GM21528 (cell line): ENCODE measurements around the gene FLNA.
"Not testable (repeated sequence)": the region's sequence is repeated elsewhere in the genome, so short reads cannot be mapped to it uniquely, and the experiment has no call there.

ENCODE experiments used
- ATAC-seq: cut with Tn5 transposase; IDR thresholded peaks from one replicate; pipeline ENCODE4 v1.9.1; 2021; ENCODE audit warnings: mild to moderate bottlenecking, moderate library complexity; ENCODE audit not compliant: unreplicated experiment, low FRiP score

FLNA gene

GRCh38 chrX:154374313-154375155 lies at the start of gene FLNA:
Gene FLNA, minus strand, starts transcription at chrX:154374634. Its CDS starts 3,389 bp downstream, at chrX:154371245.
- ATAC-seq, result no peak

DNA sequence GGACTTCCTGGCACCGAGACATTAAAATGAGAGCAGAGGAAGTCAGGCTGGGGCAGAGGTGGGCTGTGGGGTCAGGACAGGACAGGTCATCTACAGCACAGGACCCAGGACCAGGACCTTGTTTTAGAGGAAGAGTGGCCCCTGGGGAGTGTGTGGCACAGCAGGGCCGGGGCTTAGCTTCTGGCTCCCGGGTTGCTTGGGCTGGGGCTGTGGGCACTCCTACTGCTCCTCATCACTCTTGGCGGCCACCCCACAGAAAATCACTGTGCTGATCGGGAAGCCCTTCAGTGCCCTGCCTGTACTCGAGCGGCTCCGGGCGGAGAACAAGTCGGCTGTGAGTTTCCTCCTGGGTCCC lies 45.9 kb upstream of the FLNA start:
- no peak for ATAC-seq

DNA sequence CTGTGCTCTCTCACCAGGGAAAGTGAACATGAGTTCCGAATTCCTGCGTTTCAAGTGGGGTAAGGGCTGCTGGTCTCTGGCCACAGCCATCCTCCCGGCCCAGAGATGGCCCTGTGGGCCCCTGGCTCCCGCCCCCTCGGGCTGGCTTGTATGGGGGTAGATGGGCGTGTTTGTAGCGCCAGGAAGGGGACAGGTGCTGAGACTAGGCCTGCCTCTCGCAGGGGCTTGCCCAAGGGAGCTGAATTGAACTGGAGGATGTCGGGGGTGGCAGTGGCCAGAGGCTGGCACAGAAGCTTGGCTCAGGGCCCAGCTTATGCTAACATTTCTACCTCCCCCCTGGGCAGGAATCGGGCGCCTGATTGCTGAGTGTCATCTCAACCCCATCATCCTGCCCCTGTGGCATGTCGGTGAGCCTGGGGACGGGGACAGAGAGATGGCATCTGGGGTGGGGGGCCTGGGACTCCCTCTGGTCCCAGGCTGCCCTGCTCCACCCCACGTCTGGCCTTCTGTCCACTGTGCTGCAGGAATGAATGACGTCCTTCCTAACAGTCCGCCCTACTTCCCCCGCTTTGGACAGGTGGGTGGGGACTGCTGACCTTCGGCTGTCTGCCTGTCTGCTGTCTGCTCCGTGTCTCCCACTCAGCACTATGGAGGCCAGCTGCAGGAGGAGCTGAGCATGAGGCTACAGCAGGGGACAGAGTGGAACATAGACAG lies 45.4 kb upstream of the FLNA start:
- ATAC-seq, result no peak

GRCh38 chrX:154419189-154419588 lies 44.8 kb upstream of the FLNA start:
- no peak for ATAC-seq

DNA sequence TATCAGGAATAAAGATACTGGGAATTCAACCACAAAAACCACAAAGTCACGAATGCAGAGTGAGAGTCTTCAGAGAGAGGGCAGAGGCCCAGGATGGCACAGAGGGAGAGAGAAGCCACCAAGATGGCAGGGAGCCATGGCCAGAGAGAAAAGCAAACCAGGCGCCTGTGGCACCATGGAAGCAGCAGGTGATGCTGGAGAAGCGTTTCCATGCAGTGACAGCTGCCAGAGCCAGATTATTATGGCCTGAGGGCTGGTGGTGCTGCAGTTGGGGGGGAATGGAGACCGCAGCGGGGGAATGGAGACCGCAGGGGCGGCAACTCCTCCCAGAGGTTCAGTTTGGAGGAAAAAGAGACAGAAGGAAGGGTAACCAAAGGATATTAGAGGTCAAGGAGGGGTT lies 42.7 kb upstream of the FLNA start:
- no peak for ATAC-seq

GRCh38 chrX:154413142-154413541 lies 38.7 kb upstream of the FLNA start:
- ATAC-seq, result no peak

DNA sequence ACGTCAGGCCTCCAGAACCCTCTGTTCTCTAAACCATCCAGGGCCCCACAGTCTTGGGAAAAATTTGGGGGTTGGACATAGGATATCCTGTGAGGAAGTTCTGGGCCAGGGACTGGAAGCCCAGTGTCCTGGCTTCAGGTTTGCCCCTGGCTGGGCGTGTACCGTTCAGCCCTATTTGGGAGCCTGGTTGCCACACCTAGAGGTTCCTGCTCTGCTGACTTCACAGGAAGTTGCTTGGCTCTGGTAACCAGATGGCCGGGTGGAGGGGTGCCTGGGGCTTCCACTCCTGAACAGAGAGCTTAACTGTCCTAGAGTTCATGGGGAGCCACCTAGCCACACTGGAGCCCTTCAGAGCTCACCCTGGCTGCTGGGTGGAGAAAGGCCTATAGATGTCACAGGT lies 38.0 kb upstream of the FLNA start:
- ATAC-seq, result no peak

GRCh38 chrX:154411981-154412340 lies 37.5 kb upstream of the FLNA start:
- peak; percentile 46 for ATAC-seq

- no peak for ATAC-seq
These were observed 34.9 kb upstream of the FLNA start, which contains the start of gene DNASE1L1 for GRCh38 chrX:154409222-154409871. Gene DNASE1L1, minus strand, starts transcription at chrX:154409254. Its CDS starts 3,686 bp downstream, at chrX:154405568.

- no peak for ATAC-seq
These were observed 34.3 kb upstream of the FLNA start for GRCh38 chrX:154408659-154409221.

GRCh38 chrX:154404625-154405192 lies 30.3 kb upstream of the FLNA start:
- no peak for ATAC-seq

GRCh38 chrX:154403858-154404257 lies 29.4 kb upstream of the FLNA start:
- ATAC-seq, result no peak

DNA sequence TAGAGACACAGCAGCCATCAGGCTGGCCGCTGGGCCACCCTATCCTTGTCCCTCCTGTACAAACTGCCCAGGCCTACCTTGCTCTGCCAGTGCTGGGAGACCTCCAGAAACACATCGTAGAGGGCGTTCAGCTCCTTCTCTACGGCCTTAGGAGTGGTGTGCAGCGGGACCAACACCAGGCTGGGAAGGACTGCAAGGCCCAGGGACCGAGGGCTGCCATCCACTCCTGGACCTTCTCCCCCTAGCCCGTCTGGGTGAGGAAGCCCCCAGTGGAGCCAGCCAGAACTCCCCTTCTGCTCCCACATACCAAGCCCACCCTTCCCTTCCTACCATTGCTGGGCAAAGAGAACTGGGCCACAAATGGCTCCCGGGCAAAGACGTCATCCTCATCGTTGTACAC lies 28.8 kb upstream of the FLNA start:
- no peak for ATAC-seq

DNA sequence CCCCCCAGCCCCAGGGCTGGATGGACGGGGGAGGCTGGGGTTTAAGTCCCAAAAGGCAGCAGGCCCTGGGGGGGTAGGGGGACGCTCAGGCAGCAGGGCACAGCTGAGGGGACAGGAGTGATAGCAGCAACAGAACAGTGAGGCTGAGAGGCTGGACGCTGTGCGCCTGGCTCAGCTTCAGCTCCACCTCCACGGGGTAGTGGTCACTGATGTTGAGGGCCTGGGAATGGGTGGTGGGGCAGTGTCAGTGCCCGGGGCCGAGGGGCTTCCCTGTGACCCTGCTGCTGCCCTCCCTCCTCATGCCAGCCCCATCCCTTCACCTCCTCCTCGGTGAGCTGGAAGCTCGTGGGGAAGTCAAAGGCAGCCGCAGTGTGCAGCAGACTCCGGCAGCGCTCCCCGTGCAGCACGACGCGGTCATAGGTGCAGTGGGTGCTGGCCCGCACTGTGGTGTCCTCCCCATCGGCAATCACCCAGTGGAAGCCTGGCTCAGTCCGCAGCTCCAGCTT lies 28.2 kb upstream of the FLNA start:
- no peak for ATAC-seq

DNA sequence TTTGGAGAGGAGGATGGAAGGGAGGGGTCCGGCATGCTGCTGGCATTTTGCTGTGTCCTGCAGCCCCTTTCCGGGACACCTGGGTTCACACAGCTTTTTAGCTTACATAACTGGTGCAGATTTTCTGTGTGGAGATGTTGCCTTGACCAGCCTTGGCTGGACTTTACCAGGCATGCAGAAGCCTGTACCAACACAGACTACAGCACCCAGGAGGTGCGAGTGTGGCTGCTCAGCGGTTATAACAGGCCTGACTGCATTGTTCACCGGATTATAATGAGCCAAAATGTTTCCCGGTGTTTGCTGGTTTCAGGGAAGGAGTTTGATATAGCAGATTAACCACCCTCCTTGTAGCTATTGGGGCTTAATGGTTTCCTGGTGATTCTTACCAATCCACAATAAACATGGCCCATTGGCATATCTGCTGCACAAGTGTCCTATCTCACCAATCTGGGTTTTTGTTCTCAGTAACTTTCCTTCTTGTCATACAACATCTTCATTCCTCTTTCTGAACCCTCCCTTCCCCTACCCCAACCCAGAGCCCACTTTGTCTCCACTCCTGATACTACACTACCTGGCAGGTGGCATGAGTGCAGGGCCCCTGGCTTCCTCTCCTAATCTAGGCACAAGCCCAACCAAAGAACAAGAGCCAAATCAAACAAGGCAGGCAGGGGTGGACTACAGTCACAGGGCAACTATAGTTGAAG lies 27.6 kb upstream of the FLNA start:
- ATAC-seq, result no peak

- no peak for ATAC-seq
These were observed 26.8 kb upstream of the FLNA start for GRCh38 chrX:154401045-154401799.

GRCh38 chrX:154400369-154400817 lies 26.0 kb upstream of the FLNA start:
- not testable (repeated sequence) for ATAC-seq

GRCh38 chrX:154399527-154400368 lies 25.3 kb upstream of the FLNA start:
- no peak for ATAC-seq
